ENCODE measurements around the gene ST6GALNAC4. TPM values are rescaled to one million over a fixed set of nuclear protein-coding genes. Genes with fewer than 3 reads are reported as not detected.

ST6GALNAC4 gene
- total RNA-seq, 5 donors from 2014 or later (not counting 1 experiment from before 2014, with no cell fraction given): 24.9 to 40.7 (median 35.1) TPM

DNA sequence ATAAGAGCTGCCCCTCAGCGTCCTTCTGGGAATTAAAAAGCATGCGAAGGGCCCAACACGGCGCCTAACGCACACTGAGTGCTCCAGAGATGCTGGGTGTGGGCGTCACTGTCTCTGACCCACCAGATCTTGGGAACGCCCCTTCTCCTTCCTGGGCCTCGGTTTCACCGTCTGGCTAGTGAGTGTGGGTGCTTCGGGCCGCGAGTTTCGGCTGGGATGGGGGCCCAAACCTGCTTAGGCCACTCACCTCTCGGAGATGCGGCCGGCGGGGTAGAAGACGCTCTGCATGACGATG is 10.0 kb upstream of the ST6GALNAC4 start:
- H3K27ac Mint-ChIP-seq: no peak overlapping the region
- CTCF ChIA-PET: no interaction called here
- Histone ChIP-seq H3K9me3 (no peaks in the 10 kb centered on the region), H3K4me3 (ENCODE audit: control insufficient read depth in 1 of 2, extremely low read depth in 1 of 2, low read length in 1 of 2) (peak overlapping the region; percentile 49 to 58), H3K27me3 (replicated peaks in 1 of 2; ENCODE audit: control insufficient read depth in 2 of 2, extremely low read depth in 1 of 2, insufficient read depth in 2 of 2, low read length in 1 of 2) (peaks cover 0 to 59% of the 10 kb centered on the region in 2 experiments), H3K27ac (ENCODE audit: low read length) (no peak overlapping the region), H3K4me1 (ENCODE audit: control insufficient read depth in 1 of 2, extremely low read depth in 1 of 2, insufficient read depth in 2 of 2, low read length in 2 of 2) (peaks cover 9 to 55% of the 10 kb centered on the region in 2 experiments), H3K36me3 (ENCODE audit: control insufficient read depth in 2 of 2, extremely low read depth in 1 of 2, insufficient read depth in 1 of 2, low read length in 1 of 2) (no peaks in the 10 kb centered on the region)
- DNase-seq (no peak), ATAC-seq (replicated peaks in 1 of 4) (peak in 3 of 4 experiments; percentile 1 to 9 (median 7))
- 6% methylated on average over 10 of the region's 19 CpGs for WGBS (ENCODE audit: insufficient coverage)
- POLR2A ChIA-PET: no interaction called here
- peak overlapping the region; percentile 64 to 70 (median 66) for H3K4me3 Mint-ChIP-seq
- peaks cover 4 to 5% of the 10 kb centered on the region in 2 donors for H3K27me3 Mint-ChIP-seq
- H3K36me3 Mint-ChIP-seq: no peaks in the 10 kb centered on the region
- H3K4me1 Mint-ChIP-seq: peaks cover 12 to 35% (median 28%) of the 10 kb centered on the region in 3 donors
- no peaks in the 10 kb centered on the region for H3K9me3 Mint-ChIP-seq

- H3K4me1 ChIP-seq (ENCODE audit: control insufficient read depth in 1 of 2, extremely low read depth in 1 of 2, insufficient read depth in 2 of 2, low read length in 2 of 2): peaks cover 7 to 55% of the 10 kb centered on the region in 2 experiments
- peaks cover 7 to 36% (median 26%) of the 10 kb centered on the region in 3 donors for H3K4me1 Mint-ChIP-seq
- ATAC-seq (replicated peaks in 1 of 4) (no peak), DNase-seq (no peak)
- H3K4me3 Mint-ChIP-seq: peak overlapping the region; percentile 9 to 66 (median 64)
- peak overlapping the region; percentile 49 to 58 for H3K4me3 ChIP-seq (ENCODE audit: control insufficient read depth in 1 of 2, extremely low read depth in 1 of 2, low read length in 1 of 2)
- 85% methylated on average over 12 of the region's 14 CpGs for WGBS (ENCODE audit: insufficient coverage)
- no peaks in the 10 kb centered on the region for H3K9me3 ChIP-seq
- CTCF ChIA-PET: no interaction called here
- no peaks in the 10 kb centered on the region for H3K9me3 Mint-ChIP-seq
- no peaks in the 10 kb centered on the region for H3K36me3 ChIP-seq (ENCODE audit: control insufficient read depth in 2 of 2, extremely low read depth in 1 of 2, insufficient read depth in 1 of 2, low read length in 1 of 2)
- peaks cover 0 to 57% of the 10 kb centered on the region in 2 experiments for H3K27me3 ChIP-seq (replicated peaks in 1 of 2; ENCODE audit: control insufficient read depth in 2 of 2, extremely low read depth in 1 of 2, insufficient read depth in 2 of 2, low read length in 1 of 2)
- H3K36me3 Mint-ChIP-seq: no peaks in the 10 kb centered on the region
- H3K27ac ChIP-seq (ENCODE audit: low read length): no peak overlapping the region
- peaks cover 4 to 5% of the 10 kb centered on the region in 2 donors for H3K27me3 Mint-ChIP-seq
- H3K27ac Mint-ChIP-seq: peak overlapping the region in 1 of 2 donors; percentile 34
- POLR2A ChIA-PET: no interaction called here
Measured at GRCh38 chr9:127925959-127926905, 9.4 kb upstream of the ST6GALNAC4 start.

- Histone ChIP-seq H3K9me3 (no peaks in the 10 kb centered on the region), H3K36me3 (ENCODE audit: control insufficient read depth in 2 of 2, extremely low read depth in 1 of 2, insufficient read depth in 1 of 2, low read length in 1 of 2) (no peaks in the 10 kb centered on the region), H3K4me3 (ENCODE audit: control insufficient read depth in 1 of 2, extremely low read depth in 1 of 2, low read length in 1 of 2) (no peak overlapping the region), H3K27me3 (replicated peaks in 1 of 2; ENCODE audit: control insufficient read depth in 2 of 2, extremely low read depth in 1 of 2, insufficient read depth in 2 of 2, low read length in 1 of 2) (peaks cover 0 to 58% of the 10 kb centered on the region in 2 experiments), H3K27ac (ENCODE audit: low read length) (no peak overlapping the region), H3K4me1 (ENCODE audit: control insufficient read depth in 1 of 2, extremely low read depth in 1 of 2, insufficient read depth in 2 of 2, low read length in 2 of 2) (peaks cover 5 to 46% of the 10 kb centered on the region in 2 experiments)
- ChIA-PET POLR2A (no interaction called here), CTCF (interaction anchor here in 1 of 2 donors (0.6 kb wide), 1 partner anchor 8 kb away, joined by 3 read pairs; the partner anchor contains the start of gene ST6GALNAC4)
- Mint-ChIP-seq H3K27ac (no peak overlapping the region), H3K27me3 (peaks cover 4 to 5% of the 10 kb centered on the region in 2 donors), H3K36me3 (no peaks in the 10 kb centered on the region), H3K4me1 (peaks cover 9 to 31% (median 17%) of the 10 kb centered on the region in 3 donors), H3K4me3 (no peak overlapping the region), H3K9me3 (no peaks in the 10 kb centered on the region)
- no peak for DNase-seq
- ATAC-seq (replicated peaks in 1 of 4): no peak
- WGBS (ENCODE audit: insufficient coverage): 93% methylated on average over 19 of the region's 22 CpGs
Measured at GRCh38 chr9:127924736-127925444, 8.0 kb upstream of the ST6GALNAC4 start.

GRCh38 chr9:127923771-127924170 is 6.9 kb upstream of the ST6GALNAC4 start:
- no peaks in the 10 kb centered on the region for H3K9me3 ChIP-seq
- no peak overlapping the region for H3K4me3 ChIP-seq (ENCODE audit: control insufficient read depth in 1 of 2, extremely low read depth in 1 of 2, low read length in 1 of 2)
- no peaks in the 10 kb centered on the region for H3K36me3 ChIP-seq (ENCODE audit: control insufficient read depth in 2 of 2, extremely low read depth in 1 of 2, insufficient read depth in 1 of 2, low read length in 1 of 2)
- ChIA-PET POLR2A (no interaction called here), CTCF (interaction anchor here in 1 of 2 donors (1.7 kb wide), 1 partner anchor 11 kb away, joined by 4 read pairs; no protein-coding TSS in a partner anchor)
- Mint-ChIP-seq H3K27ac (no peak overlapping the region), H3K4me3 (no peak overlapping the region), H3K4me1 (peaks cover 16 to 32% (median 19%) of the 10 kb centered on the region in 3 donors), H3K27me3 (peaks cover 4 to 5% of the 10 kb centered on the region in 2 donors), H3K9me3 (no peaks in the 10 kb centered on the region), H3K36me3 (no peaks in the 10 kb centered on the region)
- DNase-seq (no peak), ATAC-seq (replicated peaks in 1 of 4) (no peak)
- H3K27ac ChIP-seq (ENCODE audit: low read length): no peak overlapping the region
- peaks cover 5 to 46% of the 10 kb centered on the region in 2 experiments for H3K4me1 ChIP-seq (ENCODE audit: control insufficient read depth in 1 of 2, extremely low read depth in 1 of 2, insufficient read depth in 2 of 2, low read length in 2 of 2)
- WGBS (ENCODE audit: insufficient coverage): 86% methylated on average over 5 of the region's 8 CpGs
- peaks cover 0 to 56% of the 10 kb centered on the region in 2 experiments for H3K27me3 ChIP-seq (replicated peaks in 1 of 2; ENCODE audit: control insufficient read depth in 2 of 2, extremely low read depth in 1 of 2, insufficient read depth in 2 of 2, low read length in 1 of 2)

- Mint-ChIP-seq H3K4me3 (no peak overlapping the region), H3K27ac (no peak overlapping the region), H3K4me1 (peaks cover 23 to 35% (median 25%) of the 10 kb centered on the region in 3 donors), H3K9me3 (no peaks in the 10 kb centered on the region), H3K36me3 (no peaks in the 10 kb centered on the region), H3K27me3 (peaks cover 4 to 5% of the 10 kb centered on the region in 2 donors)
- H3K4me3 ChIP-seq (ENCODE audit: control insufficient read depth in 1 of 2, extremely low read depth in 1 of 2, low read length in 1 of 2): no peak overlapping the region
- no peaks in the 10 kb centered on the region for H3K36me3 ChIP-seq (ENCODE audit: control insufficient read depth in 2 of 2, extremely low read depth in 1 of 2, insufficient read depth in 1 of 2, low read length in 1 of 2)
- POLR2A ChIA-PET: no interaction called here
- 57% methylated on average over 4 of the region's 6 CpGs for WGBS (ENCODE audit: insufficient coverage)
- ATAC-seq (replicated peaks in 1 of 4) (no peak), DNase-seq (no peak)
- CTCF ChIA-PET: interaction anchor here in 1 of 2 donors (1.7 kb wide), 1 partner anchor 10 kb away, joined by 4 read pairs; no protein-coding TSS in a partner anchor
- no peak overlapping the region for H3K27ac ChIP-seq (ENCODE audit: low read length)
- no peaks in the 10 kb centered on the region for H3K9me3 ChIP-seq
- peaks cover 5 to 44% of the 10 kb centered on the region in 2 experiments for H3K4me1 ChIP-seq (ENCODE audit: control insufficient read depth in 1 of 2, extremely low read depth in 1 of 2, insufficient read depth in 2 of 2, low read length in 2 of 2)
- H3K27me3 ChIP-seq (replicated peaks in 1 of 2; ENCODE audit: control insufficient read depth in 2 of 2, extremely low read depth in 1 of 2, insufficient read depth in 2 of 2, low read length in 1 of 2): peaks cover 0 to 49% of the 10 kb centered on the region in 2 experiments
Measured at GRCh38 chr9:127923046-127923445, 6.2 kb upstream of the ST6GALNAC4 start.

DNA sequence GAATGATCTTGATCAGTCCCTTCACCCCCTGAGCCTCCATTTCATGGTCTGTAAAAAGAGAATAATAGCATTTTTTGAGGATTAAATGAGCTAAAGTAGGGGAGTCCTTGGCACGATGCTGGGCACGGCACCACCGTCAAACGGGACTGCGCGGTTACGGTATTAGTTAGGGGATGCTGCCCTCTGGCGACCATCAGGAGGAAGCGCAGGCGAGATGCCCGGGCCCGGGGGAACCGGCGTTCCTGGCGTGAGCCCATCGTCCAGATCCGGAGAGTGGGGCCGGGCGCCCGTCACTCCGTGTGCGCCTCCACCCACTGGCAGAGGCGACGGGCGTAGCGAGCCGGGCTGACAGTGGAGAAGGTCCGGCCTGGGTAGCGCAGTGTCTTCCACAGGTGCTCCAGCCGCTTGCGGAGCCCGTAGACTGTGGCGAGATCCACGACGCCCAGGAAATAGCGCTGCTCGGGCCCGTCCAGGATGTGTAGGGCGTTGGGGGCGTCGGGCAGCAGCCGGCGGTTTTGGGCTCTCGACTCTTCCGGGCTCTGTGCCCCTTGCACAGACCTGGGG is 4.8 kb upstream of the ST6GALNAC4 start:
- H3K4me3 ChIP-seq (ENCODE audit: control insufficient read depth in 1 of 2, extremely low read depth in 1 of 2, low read length in 1 of 2): peak overlapping the region; percentile 7 to 34
- Mint-ChIP-seq H3K4me3 (peak overlapping the region; percentile 21 to 64 (median 47)), H3K36me3 (no peaks in the 10 kb centered on the region), H3K9me3 (no peaks in the 10 kb centered on the region), H3K4me1 (peaks cover 33 to 42% (median 33%) of the 10 kb centered on the region in 3 donors), H3K27ac (no peak overlapping the region), H3K27me3 (peaks cover 4 to 5% of the 10 kb centered on the region in 2 donors)
- WGBS (ENCODE audit: insufficient coverage): 5% methylated on average over 41 of the region's 45 CpGs
- ChIA-PET CTCF (interaction anchor here (0.5 to 2.6 kb wide), 12 partner anchors 15 to 981 kb away, joined by 3 to 14 read pairs (median 3); partner anchors contain the start of genes TOR2A (in 2 of the 2) and SH2D3C (in 1 of the 2)), POLR2A (no interaction called here)
- H3K9me3 ChIP-seq: no peaks in the 10 kb centered on the region
- ATAC-seq (replicated peaks in 1 of 4) (peak; percentile 31 to 43 (median 38)), DNase-seq (peak in 33 of 35 experiments; percentile 44 to 88 (median 70))
- no peak overlapping the region for H3K27ac ChIP-seq (ENCODE audit: low read length)
- peaks cover 7 to 43% of the 10 kb centered on the region in 2 experiments for H3K4me1 ChIP-seq (ENCODE audit: control insufficient read depth in 1 of 2, extremely low read depth in 1 of 2, insufficient read depth in 2 of 2, low read length in 2 of 2)
- H3K27me3 ChIP-seq (replicated peaks in 1 of 2; ENCODE audit: control insufficient read depth in 2 of 2, extremely low read depth in 1 of 2, insufficient read depth in 2 of 2, low read length in 1 of 2): peaks cover 0 to 37% of the 10 kb centered on the region in 2 experiments
- H3K36me3 ChIP-seq (ENCODE audit: control insufficient read depth in 2 of 2, extremely low read depth in 1 of 2, insufficient read depth in 1 of 2, low read length in 1 of 2): no peaks in the 10 kb centered on the region
